ENCODE data around the gene MCMBP. TPM values are rescaled to one million over a fixed set of nuclear protein-coding genes. Genes with fewer than 3 reads are reported as not detected.
"Not testable (repeated sequence)": the region's sequence is repeated elsewhere in the genome, so short reads cannot be mapped to it uniquely, and the experiment has no call there.

The MCMBP gene
- 10 to 100 TPM; 48.2 to 50.9 TPM for total RNA-seq
- 10 to 100 TPM; 44.6 to 58.2 (median 57.2) TPM for polyA plus RNA-seq
- 62.0 to 244 (median 113) reads per million in 6 experiments for total RNA-seq

- Mint-ChIP-seq H3K4me3 (peak within 1 kb of the TSS; percentile 84 to 94 (median 90)), H3K4me1 (peaks cover 19 to 49% (median 40%) of the 10 kb centered on the region in 4 donors), H3K9me3 (no peaks in the 10 kb centered on the region), H3K27me3 (no peaks in the 10 kb centered on the region), H3K36me3 (no peaks in the 10 kb centered on the region), H3K27ac (peak within 1 kb of the TSS; percentile 90 to 96 (median 94))
- POLR2A ChIA-PET, result interaction anchor here (0.6 to 3.5 kb wide), 17 partner anchors 8 to 1118 kb away, joined by 3 to 67 read pairs (median 4); partner anchors contain the start of genes BAG3, CACUL1, EIF3A and INPP5F
- ATAC-seq (no peak), DNase-seq (no peak)
These were observed at the start of gene MCMBP for GRCh38 chr10:119872610-119872859. MCMBP (minus strand) TSS chr10:119872843; CDS start chr10:119872584, 259 bp downstream.

- Mint-ChIP-seq H3K27ac (peak overlapping the region in 2 of 10 donors; percentile 1 to 59), H3K9me3 (no peaks in the 10 kb centered on the region), H3K4me3 (peak overlapping the region in 1 of 10 donors; percentile 34), H3K4me1 (peaks cover 0 to 15% (median 3%) of the 10 kb centered on the region in 4 donors), H3K27me3 (no peaks in the 10 kb centered on the region), H3K36me3 (peaks cover 0 to 95% (median 29%) of the 10 kb centered on the region in 3 donors)
- ATAC-seq (no peak), DNase-seq (no peak)
- POLR2A ChIA-PET, result no interaction called here
These were observed 47.2 kb upstream of the MCMBP start for GRCh38 chr10:119919826-119920225.

GRCh38 chr10:119919271-119919670 is 46.6 kb upstream of the MCMBP start:
- H3K4me1 Mint-ChIP-seq, result peaks cover 0 to 15% (median 4%) of the 10 kb centered on the region in 4 donors
- H3K27ac Mint-ChIP-seq, result peak overlapping the region in 1 of 10 donors; percentile 59
- peaks cover 0 to 95% (median 31%) of the 10 kb centered on the region in 3 donors for H3K36me3 Mint-ChIP-seq
- H3K4me3 Mint-ChIP-seq, result no peak overlapping the region
- ATAC-seq, result no peak
- DNase-seq, result no peak
- no peaks in the 10 kb centered on the region for H3K27me3 Mint-ChIP-seq
- POLR2A ChIA-PET, result no interaction called here
- H3K9me3 Mint-ChIP-seq, result no peaks in the 10 kb centered on the region

GRCh38 chr10:119917777-119918176 is 45.1 kb upstream of the MCMBP start:
- peaks cover 0 to 90% (median 38%) of the 10 kb centered on the region in 3 donors for H3K36me3 Mint-ChIP-seq
- no peak overlapping the region for H3K4me3 Mint-ChIP-seq
- DNase-seq (no peak), ATAC-seq (no peak)
- peaks cover 0 to 20% (median 4%) of the 10 kb centered on the region in 4 donors for H3K4me1 Mint-ChIP-seq
- H3K27me3 Mint-ChIP-seq, result no peaks in the 10 kb centered on the region
- POLR2A ChIA-PET, result no interaction called here
- H3K27ac Mint-ChIP-seq, result no peak overlapping the region
- H3K9me3 Mint-ChIP-seq, result no peaks in the 10 kb centered on the region

GRCh38 chr10:119910689-119911088 is 38.0 kb upstream of the MCMBP start:
- no peak for ATAC-seq
- H3K4me1 Mint-ChIP-seq, result peaks cover 0 to 4% (median 2%) of the 10 kb centered on the region in 4 donors
- peaks cover 0 to 86% (median 25%) of the 10 kb centered on the region in 3 donors for H3K36me3 Mint-ChIP-seq
- no peaks in the 10 kb centered on the region for H3K27me3 Mint-ChIP-seq
- H3K9me3 Mint-ChIP-seq, result no peaks in the 10 kb centered on the region
- no peak overlapping the region for H3K4me3 Mint-ChIP-seq
- DNase-seq, result no peak
- POLR2A ChIA-PET, result no interaction called here
- no peak overlapping the region for H3K27ac Mint-ChIP-seq

- Mint-ChIP-seq H3K36me3 (peaks cover 0 to 90% (median 17%) of the 10 kb centered on the region in 3 donors), H3K9me3 (no peaks in the 10 kb centered on the region), H3K4me3 (no peak overlapping the region), H3K4me1 (peaks cover 0 to 4% (median 1%) of the 10 kb centered on the region in 4 donors), H3K27me3 (no peaks in the 10 kb centered on the region), H3K27ac (peak overlapping the region in 1 of 10 donors; percentile 3)
- ATAC-seq (no peak), DNase-seq (no peak)
- POLR2A ChIA-PET, result no interaction called here
These were observed 35.5 kb upstream of the MCMBP start for GRCh38 chr10:119908166-119908565.

GRCh38 chr10:119907695-119908094 is 35.1 kb upstream of the MCMBP start:
- ATAC-seq, H3K9me3 Mint-ChIP-seq, H3K4me1 Mint-ChIP-seq, POLR2A ChIA-PET, H3K27me3 Mint-ChIP-seq, DNase-seq, H3K4me3 Mint-ChIP-seq: not testable (repeated sequence)
- H3K36me3 Mint-ChIP-seq, result peaks cover 0 to 90% (median 14%) of the 10 kb centered on the region in 3 donors
- H3K27ac Mint-ChIP-seq, result peak overlapping the region in 1 of 10 donors; percentile 73

- Mint-ChIP-seq H3K4me1 (peaks cover 2 to 8% (median 6%) of the 10 kb centered on the region in 4 donors), H3K27ac (peak overlapping the region in 2 of 10 donors; percentile 3 to 16)
These were observed 31.5 kb upstream of the MCMBP start for GRCh38 chr10:119903946-119904666.

GRCh38 chr10:119898577-119898976 is 25.9 kb upstream of the MCMBP start:
- H3K27me3 Mint-ChIP-seq, result no peaks in the 10 kb centered on the region
- DNase-seq, result no peak
- no peaks in the 10 kb centered on the region for H3K9me3 Mint-ChIP-seq
- H3K4me1 Mint-ChIP-seq, result peaks cover 26 to 57% (median 52%) of the 10 kb centered on the region in 4 donors
- no peak for ATAC-seq
- H3K4me3 Mint-ChIP-seq, result peak overlapping the region in 5 of 10 donors; percentile 4 to 46 (median 9)
- peak overlapping the region in 6 of 10 donors; percentile 2 to 86 (median 58) for H3K27ac Mint-ChIP-seq
- POLR2A ChIA-PET, result no interaction called here
- peaks cover 0 to 46% (median 5%) of the 10 kb centered on the region in 3 donors for H3K36me3 Mint-ChIP-seq

More at GRCh38 chr10:119903946-119904666, 31.5 kb upstream of the MCMBP start:
- DNase-seq (no peak), ATAC-seq (no peak)
- POLR2A ChIA-PET, result no interaction called here
- no peaks in the 10 kb centered on the region for H3K27me3 Mint-ChIP-seq
- no peaks in the 10 kb centered on the region for H3K9me3 Mint-ChIP-seq
- no peak overlapping the region for H3K4me3 Mint-ChIP-seq
- H3K36me3 Mint-ChIP-seq, result peaks cover 0 to 69% (median 15%) of the 10 kb centered on the region in 3 donors

GRCh38 chr10:119896937-119897770 is 24.5 kb upstream of the MCMBP start:
- Mint-ChIP-seq H3K36me3 (peaks cover 0 to 33% (median 2%) of the 10 kb centered on the region in 3 donors), H3K4me1 (peaks cover 30 to 69% (median 61%) of the 10 kb centered on the region in 4 donors), H3K27ac (peak overlapping the region in 9 of 10 donors; percentile 4 to 81 (median 47)), H3K27me3 (no peaks in the 10 kb centered on the region), H3K4me3 (peak overlapping the region in 1 of 10 donors; percentile 47), H3K9me3 (no peaks in the 10 kb centered on the region)
- POLR2A ChIA-PET, result interaction anchor here (0.6 kb wide), 1 partner anchor 325 kb away, joined by 4 read pairs; no protein-coding TSS in a partner anchor
- ATAC-seq (no peak), DNase-seq (no peak)

GRCh38 chr10:119896061-119896655 is 23.5 kb upstream of the MCMBP start:
- H3K27me3 Mint-ChIP-seq, result no peaks in the 10 kb centered on the region
- H3K36me3 Mint-ChIP-seq, result peaks cover 0 to 30% (median 2%) of the 10 kb centered on the region in 3 donors
- POLR2A ChIA-PET, result no interaction called here
- peak overlapping the region in 4 of 10 donors; percentile 0 to 70 (median 36) for H3K4me3 Mint-ChIP-seq
- no peaks in the 10 kb centered on the region for H3K9me3 Mint-ChIP-seq
- DNase-seq, result no peak
- H3K4me1 Mint-ChIP-seq, result peaks cover 30 to 75% (median 64%) of the 10 kb centered on the region in 4 donors
- H3K27ac Mint-ChIP-seq, result peak overlapping the region in 8 of 10 donors; percentile 20 to 88 (median 66)
- ATAC-seq, result no peak

GRCh38 chr10:119893845-119894427 is 21.3 kb upstream of the MCMBP start:
- no peak for ATAC-seq
- Mint-ChIP-seq H3K4me1 (peaks cover 24 to 66% (median 60%) of the 10 kb centered on the region in 4 donors), H3K36me3 (peaks cover 0 to 26% (median 2%) of the 10 kb centered on the region in 3 donors), H3K9me3 (no peaks in the 10 kb centered on the region), H3K27me3 (no peaks in the 10 kb centered on the region), H3K4me3 (peak overlapping the region; percentile 71 to 99 (median 97)), H3K27ac (peak overlapping the region; percentile 57 to 100 (median 98))
- no peak for DNase-seq
- POLR2A ChIA-PET, result interaction anchor here (0.7 to 4.8 kb wide), 2 partner anchors 21 to 939 kb away, joined by 5 to 67 read pairs; partner anchors contain the start of gene MCMBP

Data from naive thymus-derived CD8-positive, alpha-beta T cell (primary cell).